Measurements from ENCODE around the gene CNTF.

The CNTF gene

GRCh38 chr11:58658623-58659022, 36.2 kb downstream of the CNTF start:
- no peak for DNase-seq (ENCODE audit: low read depth)
- no peak overlapping the region for H3K4me3 ChIP-seq (replicated peaks; ENCODE audit: low read depth, low read length)
- no peak for TF ChIP-seq CTCF (IDR thresholded peaks at IDR 0.05; ENCODE audit: low read length, missing control alignments)

GRCh38 chr11:58659404-58659803, 36.9 kb downstream of the CNTF start:
- no peak overlapping the region for H3K4me3 ChIP-seq (replicated peaks; ENCODE audit: low read depth, low read length)
- DNase-seq (ENCODE audit: low read depth) = no peak
- no peak for TF ChIP-seq CTCF (IDR thresholded peaks at IDR 0.05; ENCODE audit: low read length, missing control alignments)

GRCh38 chr11:58659910-58660570, 37.6 kb downstream of the CNTF start:
- TF ChIP-seq CTCF (IDR thresholded peaks at IDR 0.05; ENCODE audit: low read length, missing control alignments) = no peak
- no peak overlapping the region for H3K4me3 ChIP-seq (replicated peaks; ENCODE audit: low read depth, low read length)
- DNase-seq (ENCODE audit: low read depth) = no peak

GRCh38 chr11:58671983-58672633, 49.6 kb downstream of the CNTF start:
- H3K4me3 ChIP-seq (replicated peaks; ENCODE audit: low read depth, low read length) = no peak overlapping the region
- no peak for DNase-seq (ENCODE audit: low read depth)
- TF ChIP-seq CTCF (IDR thresholded peaks at IDR 0.05; ENCODE audit: low read length, missing control alignments) = no peak

GRCh38 chr11:58674609-58675008, 52.1 kb downstream of the CNTF start:
- H3K4me3 ChIP-seq (replicated peaks; ENCODE audit: low read depth, low read length) = no peak overlapping the region
- no peak for DNase-seq (ENCODE audit: low read depth)
- no peak for TF ChIP-seq CTCF (IDR thresholded peaks at IDR 0.05; ENCODE audit: low read length, missing control alignments)

All from fibroblast of pulmonary artery (primary cell).